ENCODE results near the gene GPATCH4.

Gene GPATCH4

GRCh38 chr1:156645056-156645455 lies 43.8 kb upstream of the GPATCH4 start (continued):
- TF ChIP-seq TSHZ2 (CRISPR knock-in tag; IDR thresholded peaks at IDR 0.05) (no peak), ZFP3 (CRISPR knock-in tag; IDR thresholded peaks at IDR 0.05) (no peak), RARB (CRISPR knock-in tag; IDR thresholded peaks at IDR 0.05) (no peak), ZC3H10 (CRISPR knock-in tag; IDR thresholded peaks at IDR 0.05) (no peak), ARNTL (CRISPR knock-in tag; IDR thresholded peaks at IDR 0.05; ENCODE audit: borderline replicate concordance, low read depth) (no peak), ZNF565 (CRISPR knock-in tag; conservative IDR thresholded peaks at IDR 0.05; ENCODE audit: low read depth) (no peak), BACH2 (CRISPR knock-in tag; IDR thresholded peaks at IDR 0.05; ENCODE audit: borderline replicate concordance) (no peak), ZNF8 (CRISPR knock-in tag; IDR thresholded peaks at IDR 0.05) (no peak)

DNA sequence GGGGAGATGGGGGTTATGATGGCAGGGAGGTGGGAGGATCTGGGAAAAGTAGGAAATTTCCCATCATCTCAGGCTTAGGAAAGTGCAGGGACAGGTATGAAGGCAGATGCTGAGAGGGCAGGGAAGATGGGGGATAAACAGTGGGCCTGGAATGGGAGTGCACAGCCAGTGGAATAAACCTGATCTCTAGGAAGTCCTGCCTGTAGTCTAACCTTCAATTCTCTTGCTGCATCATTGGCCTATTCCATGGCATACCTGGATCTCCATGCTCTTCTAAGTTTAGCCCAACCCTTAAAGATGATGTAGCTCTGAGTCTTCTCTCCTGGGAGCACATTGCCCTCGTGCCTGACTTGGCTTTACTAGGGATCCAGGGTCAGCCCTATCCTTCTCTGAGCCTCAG lies 43.4 kb upstream of the GPATCH4 start:
- TF ChIP-seq ISL1 (CRISPR knock-in tag; IDR thresholded peaks at IDR 0.05) (no peak), ZNF8 (CRISPR knock-in tag; IDR thresholded peaks at IDR 0.05) (no peak), TOX (CRISPR knock-in tag; IDR thresholded peaks at IDR 0.05; ENCODE audit: borderline replicate concordance) (no peak), TSHZ2 (CRISPR knock-in tag; IDR thresholded peaks at IDR 0.05) (no peak), RARB (CRISPR knock-in tag; IDR thresholded peaks at IDR 0.05) (no peak), ZNF565 (CRISPR knock-in tag; conservative IDR thresholded peaks at IDR 0.05; ENCODE audit: low read depth) (no peak), SNAI2 (CRISPR knock-in tag; IDR thresholded peaks at IDR 0.05) (no peak), CSDC2 (CRISPR knock-in tag; IDR thresholded peaks at IDR 0.05) (no peak), GLIS3 (CRISPR knock-in tag; IDR thresholded peaks at IDR 0.05) (no peak), TCF4 (CRISPR knock-in tag; IDR thresholded peaks at IDR 0.05; ENCODE audit: borderline replicate concordance) (no peak), ZFP3 (CRISPR knock-in tag; IDR thresholded peaks at IDR 0.05) (no peak), BACH2 (CRISPR knock-in tag; IDR thresholded peaks at IDR 0.05; ENCODE audit: borderline replicate concordance) (no peak), PPARA (CRISPR knock-in tag; IDR thresholded peaks at IDR 0.05; ENCODE audit: borderline replicate concordance) (no peak), OSR1 (CRISPR knock-in tag; IDR thresholded peaks at IDR 0.05) (no peak), ESRRG (CRISPR knock-in tag; IDR thresholded peaks at IDR 0.05) (no peak)
- TF ChIP-seq, protein P1, sequence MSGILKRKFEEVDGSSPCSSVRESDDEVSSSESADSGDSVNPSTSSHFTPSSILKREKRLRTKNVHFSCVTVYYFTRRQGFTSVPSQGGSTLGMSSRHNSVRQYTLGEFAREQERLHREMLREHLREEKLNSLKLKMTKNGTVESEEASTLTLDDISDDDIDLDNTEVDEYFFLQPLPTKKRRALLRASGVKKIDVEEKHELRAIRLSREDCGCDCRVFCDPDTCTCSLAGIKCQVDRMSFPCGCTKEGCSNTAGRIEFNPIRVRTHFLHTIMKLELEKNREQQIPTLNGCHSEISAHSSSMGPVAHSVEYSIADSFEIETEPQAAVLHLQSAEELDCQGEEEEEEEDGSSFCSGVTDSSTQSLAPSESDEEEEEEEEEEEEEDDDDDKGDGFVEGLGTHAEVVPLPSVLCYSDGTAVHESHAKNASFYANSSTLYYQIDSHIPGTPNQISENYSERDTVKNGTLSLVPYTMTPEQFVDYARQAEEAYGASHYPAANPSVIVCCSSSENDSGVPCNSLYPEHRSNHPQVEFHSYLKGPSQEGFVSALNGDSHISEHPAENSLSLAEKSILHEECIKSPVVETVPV (CRISPR knock-in tag; IDR thresholded peaks at IDR 0.05), result no peak
- TF ChIP-seq, protein P2, sequence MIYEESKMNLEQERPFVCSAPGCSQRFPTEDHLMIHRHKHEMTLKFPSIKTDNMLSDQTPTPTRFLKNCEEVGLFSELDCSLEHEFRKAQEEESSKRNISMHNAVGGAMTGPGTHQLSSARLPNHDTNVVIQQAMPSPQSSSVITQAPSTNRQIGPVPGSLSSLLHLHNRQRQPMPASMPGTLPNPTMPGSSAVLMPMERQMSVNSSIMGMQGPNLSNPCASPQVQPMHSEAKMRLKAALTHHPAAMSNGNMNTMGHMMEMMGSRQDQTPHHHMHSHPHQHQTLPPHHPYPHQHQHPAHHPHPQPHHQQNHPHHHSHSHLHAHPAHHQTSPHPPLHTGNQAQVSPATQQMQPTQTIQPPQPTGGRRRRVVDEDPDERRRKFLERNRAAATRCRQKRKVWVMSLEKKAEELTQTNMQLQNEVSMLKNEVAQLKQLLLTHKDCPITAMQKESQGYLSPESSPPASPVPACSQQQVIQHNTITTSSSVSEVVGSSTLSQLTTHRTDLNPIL (CRISPR knock-in tag; IDR thresholded peaks at IDR 0.05; ENCODE audit: low read depth), result no peak
- TF ChIP-seq, protein P3, sequence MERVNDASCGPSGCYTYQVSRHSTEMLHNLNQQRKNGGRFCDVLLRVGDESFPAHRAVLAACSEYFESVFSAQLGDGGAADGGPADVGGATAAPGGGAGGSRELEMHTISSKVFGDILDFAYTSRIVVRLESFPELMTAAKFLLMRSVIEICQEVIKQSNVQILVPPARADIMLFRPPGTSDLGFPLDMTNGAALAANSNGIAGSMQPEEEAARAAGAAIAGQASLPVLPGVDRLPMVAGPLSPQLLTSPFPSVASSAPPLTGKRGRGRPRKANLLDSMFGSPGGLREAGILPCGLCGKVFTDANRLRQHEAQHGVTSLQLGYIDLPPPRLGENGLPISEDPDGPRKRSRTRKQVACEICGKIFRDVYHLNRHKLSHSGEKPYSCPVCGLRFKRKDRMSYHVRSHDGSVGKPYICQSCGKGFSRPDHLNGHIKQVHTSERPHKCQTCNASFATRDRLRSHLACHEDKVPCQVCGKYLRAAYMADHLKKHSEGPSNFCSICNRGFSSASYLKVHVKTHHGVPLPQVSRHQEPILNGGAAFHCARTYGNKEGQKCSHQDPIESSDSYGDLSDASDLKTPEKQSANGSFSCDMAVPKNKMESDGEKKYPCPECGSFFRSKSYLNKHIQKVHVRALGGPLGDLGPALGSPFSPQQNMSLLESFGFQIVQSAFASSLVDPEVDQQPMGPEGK (CRISPR knock-in tag; IDR thresholded peaks at IDR 0.05; ENCODE audit: borderline replicate concordance), result no peak
- TF ChIP-seq, protein P4, sequence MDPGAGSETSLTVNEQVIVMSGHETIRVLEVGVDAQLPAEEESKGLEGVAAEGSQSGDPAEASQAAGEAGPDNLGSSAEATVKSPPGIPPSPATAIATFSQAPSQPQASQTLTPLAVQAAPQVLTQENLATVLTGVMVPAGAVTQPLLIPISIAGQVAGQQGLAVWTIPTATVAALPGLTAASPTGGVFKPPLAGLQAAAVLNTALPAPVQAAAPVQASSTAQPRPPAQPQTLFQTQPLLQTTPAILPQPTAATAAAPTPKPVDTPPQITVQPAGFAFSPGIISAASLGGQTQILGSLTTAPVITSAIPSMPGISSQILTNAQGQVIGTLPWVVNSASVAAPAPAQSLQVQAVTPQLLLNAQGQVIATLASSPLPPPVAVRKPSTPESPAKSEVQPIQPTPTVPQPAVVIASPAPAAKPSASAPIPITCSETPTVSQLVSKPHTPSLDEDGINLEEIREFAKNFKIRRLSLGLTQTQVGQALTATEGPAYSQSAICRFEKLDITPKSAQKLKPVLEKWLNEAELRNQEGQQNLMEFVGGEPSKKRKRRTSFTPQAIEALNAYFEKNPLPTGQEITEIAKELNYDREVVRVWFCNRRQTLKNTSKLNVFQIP (CRISPR knock-in tag; IDR thresholded peaks at IDR 0.05; ENCODE audit: borderline replicate concordance, low read depth), result no peak
- no peak for ATAC-seq
